Measurements from ENCODE around the gene FEM1A.
"Not testable (repeated sequence)": the region's sequence is repeated elsewhere in the genome, so short reads cannot be mapped to it uniquely, and the experiment has no call there.

The FEM1A gene

GRCh38 chr19:4791183-4792018 lies at the start of gene FEM1A:
TSS of gene FEM1A (plus strand) at chr19:4791734. CDS start at chr19:4791855, 121 bp downstream.
- DNase-seq, result peak; percentile 99

DNA sequence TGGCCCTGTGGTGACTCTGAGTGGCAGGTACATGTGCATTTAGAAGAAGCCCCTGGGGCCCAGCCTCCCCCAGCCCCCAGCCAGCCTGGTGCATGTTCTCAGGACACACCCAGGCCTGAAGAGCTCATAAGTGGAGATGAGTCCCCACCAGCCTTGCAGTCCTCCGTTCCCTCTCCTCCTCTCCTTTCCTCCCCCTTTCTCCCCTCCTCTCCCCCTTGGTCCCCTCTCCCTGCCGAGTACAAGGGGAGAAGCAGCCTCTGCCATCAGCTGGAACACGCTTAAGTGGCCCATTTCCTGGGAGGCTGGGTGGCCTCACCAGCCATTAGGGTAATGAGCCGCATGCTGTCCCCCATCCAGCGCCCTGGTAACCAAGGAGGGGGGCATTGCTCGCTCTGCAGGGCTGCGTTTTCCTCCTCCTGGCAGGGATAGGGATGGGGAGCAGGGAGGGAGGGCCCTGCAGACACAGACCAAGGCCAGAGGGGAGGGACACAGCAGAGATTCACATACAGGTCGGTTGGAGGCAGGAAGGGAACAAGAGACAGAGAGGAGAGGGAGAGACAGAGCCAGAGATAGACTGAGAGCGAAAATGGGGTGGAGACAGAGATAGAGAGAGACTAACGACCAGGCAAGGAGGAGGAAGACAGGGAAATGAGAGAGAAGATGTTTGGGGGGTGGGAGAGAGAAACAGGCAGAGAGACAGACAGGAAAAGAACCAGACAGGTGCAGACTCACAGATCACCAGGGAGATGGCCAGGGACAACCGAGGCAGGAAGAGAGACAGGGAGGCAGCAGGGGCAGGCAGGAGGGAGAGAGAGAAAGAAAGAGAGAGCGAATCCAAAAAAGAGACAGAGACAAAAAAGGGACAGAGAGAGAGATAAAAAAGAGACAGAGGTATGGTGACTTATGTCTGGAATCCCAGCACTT lies 48.5 kb upstream of the FEM1A start:
- no peak for DNase-seq

DNA sequence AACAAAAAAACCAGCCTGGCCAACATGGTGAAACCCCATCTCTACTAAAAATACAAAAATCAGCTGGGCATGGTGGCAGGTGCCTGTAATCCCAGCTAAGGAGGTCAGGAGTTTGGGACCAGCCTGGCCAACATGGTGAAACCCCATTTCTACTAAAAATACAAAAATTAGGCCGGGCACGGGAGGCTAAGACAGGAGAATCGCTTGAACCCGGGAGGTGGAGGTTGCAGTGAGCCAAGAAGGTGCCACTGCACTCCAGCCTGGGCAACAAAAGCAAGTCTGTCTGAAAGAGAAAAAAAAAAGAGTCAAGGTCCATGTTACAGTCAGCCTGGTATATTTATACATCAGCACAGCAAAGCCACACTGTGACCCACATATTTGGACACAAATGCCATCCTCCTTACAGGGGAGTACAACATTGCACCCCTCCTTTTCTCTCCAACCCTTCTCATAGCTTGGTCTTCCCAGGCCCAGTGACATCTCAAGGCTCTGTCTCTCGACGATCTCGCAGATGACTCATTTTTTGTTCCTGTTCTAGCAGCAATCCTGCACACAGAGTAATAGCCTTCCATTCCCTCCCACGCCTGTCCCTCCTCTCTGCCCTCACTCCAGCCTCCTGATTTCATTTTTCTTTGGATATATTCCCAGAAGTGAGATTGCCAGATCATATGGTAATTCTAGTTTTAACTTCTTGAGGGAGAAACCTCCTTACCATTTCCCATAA lies 46.9 kb upstream of the FEM1A start:
- no peak for DNase-seq

DNA sequence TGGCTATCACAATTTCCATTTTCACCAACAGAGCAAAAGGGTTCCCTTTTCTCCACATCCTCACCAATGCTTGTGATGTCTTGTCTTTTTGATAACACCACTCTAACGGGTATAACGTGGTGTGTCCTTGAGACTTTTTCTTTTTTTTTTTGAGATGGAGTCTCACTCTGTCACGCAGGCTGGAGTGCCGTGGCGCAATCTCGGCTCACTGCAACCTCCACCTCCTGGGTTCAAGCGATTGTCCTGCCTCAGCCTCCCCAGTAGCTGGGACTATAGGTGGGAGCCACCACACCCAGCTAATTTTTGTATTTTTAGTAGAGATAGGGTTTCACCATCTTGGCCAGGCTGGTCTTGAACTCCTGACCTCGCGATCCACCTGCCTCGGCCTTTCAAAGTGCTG lies 46.4 kb upstream of the FEM1A start:
- DNase-seq, result not testable (repeated sequence)

DNA sequence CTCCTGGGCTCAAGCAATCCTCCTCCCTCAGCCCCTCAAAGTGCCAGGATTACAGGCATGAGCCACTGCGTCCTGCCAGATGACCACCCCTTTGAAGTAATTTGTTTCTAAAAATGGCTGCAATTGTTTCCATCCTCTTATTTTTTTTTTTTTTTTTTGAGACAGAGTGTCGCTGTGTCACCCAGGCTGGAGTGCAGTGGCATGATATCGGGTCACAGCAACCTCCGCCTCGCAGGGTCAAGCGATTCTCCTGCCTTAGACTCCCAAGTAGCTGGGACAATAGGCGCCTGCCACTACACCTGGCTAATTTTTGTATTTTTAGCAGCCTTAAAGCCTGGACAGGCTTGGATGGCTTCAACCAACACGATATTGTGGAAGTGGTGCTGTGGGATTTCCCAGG lies 45.5 kb upstream of the FEM1A start:
- DNase-seq, result no peak

DNA sequence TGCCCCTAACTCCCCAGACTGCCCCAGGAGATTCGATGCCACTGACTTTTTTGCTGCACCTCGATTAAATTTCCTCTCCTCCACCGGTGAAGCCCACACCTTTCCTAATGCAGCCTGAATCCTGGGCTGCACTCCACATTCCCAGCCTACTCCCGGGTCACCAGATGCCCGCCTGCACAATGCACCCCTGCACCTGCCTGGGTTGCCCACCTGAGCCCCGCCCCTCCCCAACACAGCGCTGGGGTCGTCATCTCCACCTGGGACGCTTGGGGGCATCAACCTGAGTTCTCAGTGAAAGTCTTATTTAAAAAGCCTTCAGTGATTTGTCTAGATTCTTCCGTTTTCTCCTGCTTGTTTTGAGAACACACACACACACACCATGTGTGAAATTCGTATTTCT lies 43.3 kb upstream of the FEM1A start:
- DNase-seq, result no peak

- no peak for DNase-seq
Observed at GRCh38 chr19:4748589-4748988, 42.9 kb upstream of the FEM1A start.

DNA sequence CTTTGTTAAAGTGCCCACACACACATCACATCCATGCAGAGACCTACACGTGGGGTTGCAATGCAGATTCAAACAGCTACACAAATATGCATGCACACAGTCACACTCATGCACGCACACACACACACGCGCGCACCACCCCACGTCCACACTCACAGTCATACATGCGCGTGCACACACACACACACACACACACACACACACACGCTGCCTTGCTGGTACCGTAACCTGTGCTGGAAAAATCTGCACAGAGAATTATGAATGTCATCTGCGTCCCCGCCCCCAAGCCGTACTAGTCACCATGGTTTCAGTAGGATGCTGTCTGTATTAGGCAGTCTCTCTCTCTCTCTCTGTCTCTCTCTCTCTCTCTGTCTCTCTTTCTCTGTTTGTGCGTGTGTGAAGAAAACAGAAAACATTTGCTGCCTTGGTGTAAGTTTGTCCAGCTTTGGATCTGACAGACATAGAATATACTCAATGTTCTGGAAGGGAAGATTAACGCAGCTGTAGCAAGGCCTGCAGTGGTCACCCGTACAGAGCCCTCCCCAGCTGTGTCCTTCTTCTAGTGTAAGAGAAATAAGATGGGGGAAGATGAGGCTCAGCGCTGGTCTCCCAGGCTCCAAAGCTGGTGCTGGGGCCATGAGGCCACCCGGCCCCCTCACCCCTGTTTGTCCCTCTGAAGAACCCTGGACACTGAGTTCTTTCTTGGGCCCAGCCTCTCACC lies 41.5 kb upstream of the FEM1A start:
- no peak for DNase-seq

DNA sequence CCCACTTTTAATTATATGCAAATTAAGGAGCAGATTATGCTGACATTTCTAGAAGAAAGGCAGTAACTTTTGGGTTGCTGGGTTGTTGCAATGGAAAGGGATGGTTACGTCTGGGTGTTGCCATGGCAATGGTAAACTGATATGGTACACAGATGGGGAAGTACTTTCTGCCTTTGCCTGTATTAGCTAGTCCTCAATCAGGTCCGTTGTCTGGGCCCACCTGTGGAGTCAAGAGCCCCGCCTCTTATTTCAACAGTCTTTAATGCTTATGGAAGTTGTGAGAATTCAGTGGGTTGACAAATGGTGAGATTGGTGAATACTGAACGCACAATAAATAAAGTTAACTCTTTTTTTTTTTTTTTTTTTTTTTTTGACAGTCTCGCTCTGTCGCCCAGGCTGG lies 37.3 kb upstream of the FEM1A start:
- DNase-seq, result no peak

- DNase-seq, result no peak
Observed at GRCh38 chr19:4755459-4755858, 36.1 kb upstream of the FEM1A start.

- DNase-seq, result no peak
Observed at GRCh38 chr19:4758082-4758481, 33.5 kb upstream of the FEM1A start.

DNA sequence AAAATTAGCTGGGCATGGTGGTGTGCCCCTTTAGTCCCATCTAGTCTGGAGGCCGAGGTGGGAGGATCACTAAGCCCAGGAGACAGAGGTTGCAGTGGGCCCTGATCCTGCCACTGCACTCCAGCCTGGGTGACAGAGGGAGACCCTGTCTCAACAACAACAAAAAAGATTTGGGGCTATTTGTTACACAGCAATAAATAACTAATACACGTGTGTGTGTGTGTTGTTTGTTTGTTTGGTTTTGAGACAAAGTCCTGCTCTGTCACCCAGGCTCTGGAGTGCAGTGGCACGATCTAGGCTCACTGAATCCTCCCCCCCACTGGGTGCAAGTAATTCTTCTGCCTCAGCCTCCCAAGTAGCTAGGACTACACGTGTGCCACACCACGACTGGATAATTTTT lies 32.9 kb upstream of the FEM1A start:
- no peak for DNase-seq

GRCh38 chr19:4759388-4760284 lies 31.9 kb upstream of the FEM1A start:
- peak; percentile 75 for DNase-seq

GRCh38 chr19:4760285-4760650 lies 31.3 kb upstream of the FEM1A start:
- no peak for DNase-seq

- no peak for DNase-seq
Observed at GRCh38 chr19:4763021-4763420, 28.5 kb upstream of the FEM1A start.

- no peak for DNase-seq
Observed at GRCh38 chr19:4764393-4764660, 27.2 kb upstream of the FEM1A start.

- peak; percentile 83 for DNase-seq
Observed at GRCh38 chr19:4768934-4769777, 22.4 kb upstream of the FEM1A start.

GRCh38 chr19:4772566-4772965 lies 19.0 kb upstream of the FEM1A start:
- DNase-seq, result no peak

DNA sequence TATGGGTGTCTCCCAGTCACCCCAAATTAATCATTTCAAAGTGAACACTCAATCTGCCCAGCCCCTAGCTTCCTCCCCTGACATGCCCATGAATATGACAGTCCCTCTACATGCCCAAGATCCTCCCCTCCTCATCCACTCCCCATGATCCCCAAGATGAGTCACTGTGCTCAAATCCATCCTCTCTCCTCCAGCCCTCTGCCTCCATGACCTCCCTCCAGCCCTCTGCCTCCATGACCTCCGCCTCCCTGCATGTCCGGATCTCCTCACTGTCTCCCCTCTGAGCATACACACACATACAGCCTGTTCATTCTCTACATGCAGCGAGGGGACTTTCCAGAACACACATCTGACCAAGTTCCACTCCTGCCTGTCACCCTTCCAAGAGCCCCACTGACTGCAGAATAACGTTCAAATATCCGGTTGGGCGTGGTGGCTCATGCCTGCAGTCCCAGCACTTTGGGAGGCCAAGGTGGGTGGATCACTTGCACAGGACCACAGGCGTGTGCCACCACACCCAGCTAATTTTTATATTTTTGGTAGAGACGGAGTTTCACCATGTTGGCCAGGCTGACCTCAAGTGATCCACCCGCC lies 18.4 kb upstream of the FEM1A start:
- no peak for DNase-seq

DNA sequence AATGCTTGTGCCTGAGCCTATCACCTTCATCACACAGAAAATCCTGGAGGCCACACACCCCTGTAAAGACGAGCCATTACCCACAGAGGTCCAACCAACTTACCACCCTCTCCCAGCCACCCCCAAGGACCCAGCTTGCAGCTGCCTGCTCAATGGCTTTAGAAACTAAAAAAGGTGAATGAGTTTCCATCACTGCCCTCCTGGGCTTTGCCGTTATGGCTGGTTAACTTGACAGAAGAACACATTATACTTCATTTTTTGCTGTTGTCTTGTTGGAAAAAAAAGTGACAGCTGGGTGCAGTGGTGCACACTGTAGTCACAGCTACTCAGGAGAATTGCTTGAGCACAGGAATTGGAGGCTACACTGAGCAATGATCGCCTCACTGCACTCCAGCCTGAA lies 17.4 kb upstream of the FEM1A start:
- DNase-seq, result no peak
